Stimulated activated CD4-positive, alpha-beta T cell treated with anti-CD3 and anti-CD28 coated beads, Interleukin-15, amount 100 ng/mL, for 24 hours (primary cell): Measurements from ENCODE around the gene CFAP410.

Experiments
- DNase-seq: peaks from one replicate; pipeline ENCODE4 v3.0.0-alpha.2; 2020

The CFAP410 gene

DNA sequence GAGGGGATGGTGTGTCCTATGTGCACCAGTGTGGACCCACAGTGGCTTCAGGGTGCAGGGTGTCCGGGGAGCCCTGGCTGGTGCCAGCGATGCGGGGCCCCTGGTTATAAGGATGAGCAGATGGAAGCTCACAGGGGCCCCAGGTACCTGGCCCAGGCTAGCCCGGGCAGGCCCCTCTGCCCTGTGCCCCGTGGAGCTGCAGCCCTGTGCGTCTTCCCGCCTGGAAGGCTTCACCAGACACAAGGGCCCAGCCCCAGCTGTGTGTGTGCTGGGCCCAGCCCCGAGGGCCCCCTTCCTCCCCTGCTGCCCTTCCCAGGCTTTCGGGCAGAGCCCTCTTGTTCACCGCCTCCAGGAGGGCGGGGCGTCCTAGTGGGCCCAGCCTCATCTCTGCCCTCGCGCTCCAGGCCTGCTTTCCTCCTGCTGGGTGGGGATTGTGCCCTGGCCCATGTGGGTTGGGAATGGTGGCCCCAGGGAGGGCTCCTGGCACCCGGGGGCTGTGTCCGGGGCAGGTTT, 23.4 kb downstream of the CFAP410 start:
- DNase-seq = no peak

DNA sequence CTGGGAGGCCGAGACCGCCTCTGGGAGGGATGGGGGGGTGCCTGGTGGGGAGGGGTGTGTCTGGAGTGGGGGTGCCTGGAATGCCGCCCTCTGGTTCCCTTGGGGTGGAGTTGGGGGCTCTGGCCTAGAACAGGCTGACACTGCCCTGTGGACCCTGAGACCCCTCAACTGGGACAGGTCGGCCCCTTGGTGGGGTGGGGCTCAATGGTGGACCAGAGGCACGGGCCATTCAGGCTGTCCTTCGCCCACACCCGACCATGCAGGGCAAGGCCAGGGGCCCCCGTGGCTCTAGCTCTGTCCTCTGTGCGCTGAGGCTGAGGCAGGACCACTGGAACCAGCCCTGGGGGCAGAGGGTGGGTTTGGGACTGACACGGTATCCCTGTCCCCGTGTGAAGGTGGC, 24.6 kb downstream of the CFAP410 start:
- DNase-seq = no peak

DNA sequence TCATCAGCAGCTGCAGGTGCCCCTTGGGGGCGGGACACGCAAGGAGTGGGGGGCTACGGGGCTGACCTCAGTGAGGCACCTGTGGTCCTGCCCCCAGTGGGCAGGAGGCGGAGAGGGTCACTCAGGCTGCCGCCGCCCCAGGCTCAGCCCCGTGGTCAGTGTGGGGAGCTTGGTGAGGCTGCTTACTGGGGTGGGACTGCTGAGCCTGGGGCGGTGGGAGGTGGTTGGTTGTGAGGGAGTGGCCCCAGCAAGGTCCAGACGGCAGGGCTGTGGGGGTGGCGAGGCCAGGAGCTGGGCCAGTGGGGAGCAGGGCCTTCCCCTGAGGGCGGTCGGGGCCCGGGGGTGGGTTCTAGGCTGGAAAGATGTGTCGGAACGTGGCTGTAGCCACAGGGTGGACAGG, 25.1 kb downstream of the CFAP410 start:
- DNase-seq = no peak

DNA sequence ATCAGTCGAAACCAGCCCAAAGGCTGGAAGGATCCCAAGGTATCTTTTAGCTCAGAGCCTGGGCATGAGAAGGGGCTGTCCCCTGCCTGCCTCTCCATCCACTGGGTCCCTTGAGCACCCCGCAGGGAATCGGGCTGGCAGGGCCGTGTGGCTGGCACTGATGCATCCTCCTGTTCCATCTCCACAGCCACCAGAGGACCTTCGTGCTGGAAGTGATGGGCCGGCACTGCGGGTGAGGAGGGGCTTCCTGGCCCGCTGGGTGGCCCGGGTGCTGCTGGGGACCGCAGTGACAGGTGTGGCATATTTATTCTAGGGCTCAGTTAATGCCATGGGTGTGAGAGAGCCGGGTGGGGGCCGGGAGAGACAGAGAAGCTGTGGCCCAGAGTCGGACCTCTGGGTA, 25.7 kb downstream of the CFAP410 start:
- DNase-seq = no peak

DNA sequence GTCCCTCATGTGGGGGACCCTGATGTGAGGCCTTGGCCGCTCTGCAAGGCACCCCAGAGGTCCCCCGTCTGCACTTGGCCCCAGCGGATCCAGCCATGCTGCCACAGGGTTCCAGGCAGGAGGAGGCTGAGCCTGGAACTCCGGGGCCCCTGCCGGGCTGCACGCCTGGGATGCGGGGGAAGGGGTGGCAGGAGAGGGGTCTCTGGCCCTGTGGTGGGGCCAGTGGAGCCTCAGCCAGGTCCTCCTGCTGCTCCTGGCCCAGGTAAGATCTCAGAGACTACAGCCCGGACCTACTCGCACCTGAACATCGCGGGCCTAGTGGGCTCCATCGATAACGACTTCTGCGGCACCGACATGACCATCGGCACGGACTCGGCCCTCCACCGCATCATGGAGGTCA, 26.5 kb downstream of the CFAP410 start:
- DNase-seq = no peak

DNA sequence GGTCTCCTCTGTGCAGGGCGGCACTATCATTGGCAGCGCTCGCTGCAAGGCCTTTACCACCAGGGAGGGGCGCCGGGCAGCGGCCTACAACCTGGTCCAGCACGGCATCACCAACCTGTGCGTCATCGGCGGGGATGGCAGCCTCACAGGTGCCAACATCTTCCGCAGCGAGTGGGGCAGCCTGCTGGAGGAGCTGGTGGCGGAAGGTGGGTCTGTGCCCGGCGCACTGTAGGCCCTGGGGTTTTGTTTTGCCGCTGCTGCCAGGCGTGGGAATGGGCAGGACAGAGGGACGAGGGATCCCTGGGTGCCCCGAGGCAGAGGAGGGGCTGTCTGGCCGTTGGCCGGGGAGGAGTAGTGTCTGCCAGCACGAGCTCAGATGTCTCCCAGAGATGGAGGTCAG, 27.1 kb downstream of the CFAP410 start:
- DNase-seq = no peak

DNA sequence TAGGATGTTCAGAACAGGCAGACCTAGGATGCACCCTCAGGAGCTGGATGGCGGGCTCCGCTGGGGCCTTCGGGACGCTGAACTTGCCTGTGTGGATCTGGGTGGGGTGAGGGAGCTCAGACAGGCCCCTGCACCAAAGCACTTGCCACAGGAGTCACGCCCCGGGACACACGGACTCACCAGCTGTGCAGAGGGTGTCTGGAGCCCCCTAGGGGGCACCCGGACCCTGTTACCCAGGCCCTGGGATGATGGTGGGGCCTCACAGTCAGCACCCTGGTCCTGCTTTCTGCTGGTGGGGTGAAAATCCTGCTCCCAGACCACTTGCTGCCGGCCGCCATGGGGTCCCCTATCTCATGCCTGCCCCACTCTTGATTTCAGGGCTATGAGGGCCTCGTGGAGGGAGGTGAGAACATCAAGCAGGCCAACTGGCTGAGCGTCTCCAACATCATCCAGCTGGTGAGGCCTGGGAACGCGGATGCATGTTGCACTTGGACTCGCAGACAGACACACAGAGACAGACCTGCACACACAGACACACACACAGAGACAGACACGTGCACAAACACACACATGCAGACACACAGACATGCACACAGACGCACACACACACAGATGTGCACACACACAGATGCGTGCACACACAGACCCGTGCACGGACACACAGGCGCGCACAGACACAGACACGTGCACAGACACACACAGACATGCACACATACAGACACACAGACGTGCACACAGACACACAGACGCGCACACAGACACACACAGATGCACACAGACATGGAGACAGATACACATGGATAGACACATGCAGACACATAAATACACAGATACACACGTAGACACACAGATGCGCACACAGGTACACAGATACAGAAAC, 28.3 kb downstream of the CFAP410 start:
- DNase-seq = no peak

DNA sequence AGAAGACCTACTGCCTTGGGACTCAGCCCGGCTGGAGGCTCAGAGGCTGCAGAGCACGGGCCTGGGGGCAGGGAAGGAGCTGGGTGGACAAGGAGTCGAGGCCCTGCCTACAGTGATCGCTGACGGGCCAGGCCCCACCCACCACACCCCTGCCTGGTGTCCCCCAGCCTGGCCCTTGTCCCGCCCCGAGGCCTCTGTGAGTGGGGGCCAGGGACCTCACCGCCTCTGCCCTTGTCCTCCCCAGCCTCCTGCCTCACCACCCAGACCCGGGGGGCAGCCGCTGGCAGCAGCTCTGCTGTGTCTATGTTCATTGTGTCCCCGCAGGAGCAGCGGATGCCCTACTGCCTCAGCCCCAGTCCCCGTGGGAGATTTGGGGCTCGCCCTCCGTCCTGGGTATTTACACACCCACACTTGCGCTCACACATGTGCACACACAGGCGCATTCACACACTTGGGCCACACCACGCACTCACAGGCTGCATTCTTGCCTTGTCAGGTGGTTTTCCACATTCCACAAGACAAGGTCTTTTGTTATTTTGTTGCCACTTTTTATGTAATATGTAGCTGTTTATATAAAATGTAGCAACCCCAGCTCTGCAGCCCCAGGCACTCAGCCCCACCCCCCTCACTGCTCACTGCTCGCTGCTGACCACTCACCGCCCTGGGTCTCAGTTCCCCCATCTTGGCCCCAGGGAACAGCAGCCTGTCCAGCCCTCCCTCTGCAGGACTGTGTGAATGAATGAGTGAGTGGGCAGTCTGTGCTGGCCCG, 32.1 kb downstream of the CFAP410 start:
- DNase-seq = no peak

DNA sequence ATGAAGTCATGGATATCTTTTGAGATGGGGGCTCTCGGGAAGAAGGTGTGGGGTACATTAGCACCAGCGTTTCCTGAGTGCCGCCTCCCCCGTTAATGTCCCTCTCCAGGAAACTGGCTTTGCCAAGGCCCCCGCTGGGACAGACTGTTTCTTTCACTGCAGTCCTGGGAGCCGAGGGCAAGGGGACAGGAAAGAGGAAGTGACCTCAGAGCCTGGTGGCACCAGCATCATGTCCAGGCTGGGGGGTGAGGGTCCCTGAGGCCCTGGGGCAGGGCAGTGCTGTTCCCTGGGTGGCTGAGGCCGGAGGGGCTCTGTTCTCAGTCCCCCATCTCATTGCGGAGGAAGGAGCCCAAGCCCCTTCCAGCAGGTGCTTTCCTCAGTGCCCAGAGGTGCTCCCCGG, 33.5 kb downstream of the CFAP410 start:
- no peak for DNase-seq

DNA sequence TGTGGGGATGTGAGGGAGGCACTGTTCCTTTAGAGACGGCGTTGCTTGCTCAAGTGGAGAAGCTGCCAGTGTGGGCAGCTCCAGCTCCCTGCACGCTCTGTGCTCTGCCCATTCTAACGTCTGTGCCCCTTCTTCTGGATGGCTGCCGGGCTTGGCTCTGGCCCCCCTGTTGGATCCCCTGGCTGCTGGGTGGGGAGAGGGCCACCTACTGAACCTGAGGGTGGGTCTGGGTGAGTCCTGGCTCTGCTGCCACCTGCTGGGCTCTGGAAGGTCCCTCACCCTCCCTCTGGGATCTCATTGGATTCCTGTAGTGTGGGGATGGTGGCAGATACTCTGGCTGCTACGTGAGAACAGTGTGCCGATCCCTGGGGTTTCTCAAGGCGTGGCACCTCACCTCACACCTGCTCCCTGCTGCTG, 34.3 kb downstream of the CFAP410 start:
- peak; percentile 67 for DNase-seq

DNA sequence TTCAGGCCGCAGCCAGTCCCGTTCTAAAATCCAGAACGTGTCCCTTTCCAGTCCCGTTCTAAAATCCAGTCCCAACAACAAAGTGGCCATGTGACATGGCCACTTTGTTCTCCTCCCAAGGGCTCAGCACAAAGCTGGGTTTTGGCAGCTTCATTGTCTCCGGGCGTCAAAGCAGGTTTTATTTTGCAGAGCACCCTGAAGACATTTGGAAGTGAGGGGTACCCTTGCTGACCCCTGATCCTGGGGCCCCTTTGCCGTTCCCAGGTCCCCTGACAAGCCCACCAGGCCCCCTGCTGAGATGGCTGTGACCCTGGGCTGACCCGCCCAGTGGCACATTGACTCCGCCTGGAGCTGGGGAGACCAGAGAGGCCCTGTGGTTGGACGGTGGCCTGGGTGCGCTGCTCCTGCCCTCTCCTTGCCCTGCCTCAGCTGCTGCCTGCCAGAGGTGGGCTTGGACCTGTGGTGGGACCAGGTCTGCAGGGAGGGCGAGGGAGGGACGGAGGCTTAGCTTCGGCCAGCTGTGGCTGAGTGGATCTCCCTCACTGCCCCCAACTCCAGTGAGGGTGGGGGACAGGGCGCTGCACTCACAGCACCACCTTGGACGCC, 35.1 kb downstream of the CFAP410 start:
- no peak for DNase-seq

DNA sequence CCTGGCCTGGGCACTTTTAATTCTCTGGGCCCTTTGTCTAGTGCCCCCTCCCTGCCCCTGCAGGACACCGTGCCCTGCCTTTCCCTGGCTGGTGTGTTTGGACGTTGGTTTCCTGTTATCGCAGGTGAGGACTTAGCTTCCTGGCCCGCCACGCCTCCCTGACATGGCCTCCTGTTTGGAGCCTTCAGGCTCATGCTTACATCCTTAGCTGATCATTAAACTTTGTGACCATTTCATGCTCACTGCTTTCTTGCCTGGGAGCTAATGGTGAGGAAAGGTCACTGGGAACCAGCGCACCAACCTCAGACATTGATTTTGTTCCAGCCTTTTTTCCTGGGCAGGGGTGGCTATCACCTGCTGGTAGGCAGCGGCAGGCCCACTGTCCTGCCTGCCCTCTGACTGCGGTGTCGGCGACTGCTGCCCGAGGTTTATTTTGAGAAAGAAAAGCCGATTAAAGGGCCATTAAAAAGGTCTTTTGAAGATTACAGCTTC, 35.7 kb downstream of the CFAP410 start:
- DNase-seq = no peak

DNA sequence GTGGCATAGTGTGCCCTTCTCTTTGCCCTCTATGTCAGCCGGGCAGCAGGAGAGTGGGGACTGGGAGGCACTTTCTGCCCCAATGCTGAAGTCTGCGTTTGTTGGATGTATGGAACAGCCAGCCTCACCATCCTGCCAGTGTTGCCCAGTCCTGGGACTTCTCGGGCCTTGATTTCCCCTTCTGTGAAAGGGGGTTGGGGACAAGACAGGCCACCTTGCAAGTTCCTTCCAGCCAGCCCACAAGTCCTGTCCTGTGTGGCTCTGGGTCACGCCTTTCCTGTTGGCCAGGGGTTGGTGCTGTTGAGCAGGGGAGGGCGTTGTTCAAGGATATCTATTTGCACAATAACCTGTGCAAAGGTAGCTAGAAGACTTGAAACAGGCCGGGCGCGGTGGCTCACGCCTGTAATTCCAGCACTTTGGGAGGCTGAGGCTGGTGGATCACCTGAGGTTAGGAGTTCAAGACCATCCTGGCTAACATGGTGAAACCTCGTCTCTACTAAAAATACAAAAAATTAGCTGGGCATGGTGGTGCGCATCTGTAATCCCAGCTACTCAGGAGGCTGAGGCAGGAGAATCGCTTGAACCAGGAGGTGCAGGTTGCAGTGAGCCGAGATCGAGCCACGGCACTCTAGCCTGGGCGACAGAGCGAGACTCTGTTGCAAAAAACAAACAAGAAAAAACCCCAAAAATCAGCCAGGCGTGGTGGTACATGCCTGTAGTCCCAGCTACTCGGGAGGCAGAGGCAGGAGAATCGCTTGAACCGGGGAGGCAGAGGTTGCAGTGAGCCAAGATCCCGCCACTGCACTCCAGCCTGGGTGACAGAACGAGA, 36.4 kb downstream of the CFAP410 start:
- DNase-seq = peak; percentile 27

DNA sequence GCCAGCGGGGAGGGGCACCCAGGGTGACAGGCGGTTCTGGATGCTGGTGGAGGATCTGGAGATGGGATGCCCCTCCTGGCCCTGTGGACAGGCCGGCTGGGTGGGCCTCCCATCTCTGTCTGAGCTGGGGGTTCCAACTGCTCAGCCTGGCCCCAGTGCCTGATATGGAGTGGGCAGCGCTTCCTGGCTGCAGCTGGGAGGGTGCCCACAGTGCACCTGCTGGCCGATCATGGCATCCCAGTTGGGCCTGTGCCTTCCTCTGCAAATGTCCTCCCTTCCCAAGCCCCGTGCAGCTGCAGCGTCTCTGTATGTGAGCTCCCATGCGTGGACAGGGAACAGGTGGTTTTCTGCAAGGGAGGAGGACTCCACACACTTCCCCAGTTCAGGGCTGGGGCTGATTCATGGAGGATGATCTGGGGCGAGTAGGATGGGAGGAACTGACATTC, 37.2 kb downstream of the CFAP410 start:
- DNase-seq = no peak

DNA sequence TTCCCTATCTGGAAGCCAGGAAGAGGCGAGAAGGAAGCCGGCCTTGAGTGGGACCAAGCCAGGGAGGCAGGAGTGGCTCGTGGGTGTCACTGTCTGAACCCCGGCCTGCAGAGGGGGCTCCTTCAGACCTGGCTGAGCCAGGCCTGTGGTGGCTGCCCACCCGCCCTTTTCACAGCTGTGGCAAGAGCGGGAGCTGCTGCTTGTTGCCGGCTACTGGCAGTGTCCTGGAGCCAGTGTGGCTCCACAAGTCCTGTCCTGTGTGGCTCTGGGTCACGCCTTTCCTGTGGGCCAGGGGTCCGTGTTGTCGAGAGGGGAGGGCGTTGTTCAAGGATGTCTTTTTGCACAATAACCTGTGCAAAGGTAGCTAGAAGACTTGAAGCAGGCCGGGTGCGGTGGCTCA, 38.0 kb downstream of the CFAP410 start:
- DNase-seq = no peak

DNA sequence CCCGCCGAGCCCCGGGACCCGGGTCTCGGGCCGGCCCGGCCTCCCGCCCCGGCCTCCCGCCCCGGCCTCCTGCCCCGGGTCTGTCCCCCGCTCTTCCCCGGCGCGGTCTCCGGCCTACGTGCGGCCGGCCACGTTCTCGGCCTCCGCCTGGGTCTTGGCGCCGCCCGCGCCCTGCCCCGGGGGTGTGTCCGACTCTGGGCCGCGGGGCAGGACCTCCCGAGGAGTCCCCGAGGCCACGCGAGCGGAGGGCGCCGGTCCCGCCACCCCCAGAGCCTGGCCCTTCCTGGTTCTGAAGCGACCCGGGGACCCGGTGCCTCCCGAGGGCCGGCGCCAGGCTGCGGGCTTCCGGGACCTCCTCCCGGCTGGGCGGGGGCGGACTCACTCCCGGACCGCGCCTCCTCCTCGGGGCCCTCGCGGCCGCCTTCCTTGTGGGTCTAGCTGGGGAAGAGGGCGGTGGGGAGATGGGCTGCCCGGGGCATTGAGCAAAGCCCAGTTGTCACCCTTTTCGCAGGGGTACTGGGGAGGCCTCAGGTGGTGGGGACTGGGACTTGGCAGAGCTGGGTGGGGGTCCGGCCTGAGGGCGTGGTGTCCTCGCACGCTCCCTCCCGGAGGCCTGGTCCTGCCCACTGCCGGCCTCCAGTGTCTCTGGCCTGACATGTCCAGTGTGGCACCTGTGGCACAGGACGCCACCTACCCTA, 38.8 kb downstream of the CFAP410 start:
- peak; percentile 83 for DNase-seq

DNA sequence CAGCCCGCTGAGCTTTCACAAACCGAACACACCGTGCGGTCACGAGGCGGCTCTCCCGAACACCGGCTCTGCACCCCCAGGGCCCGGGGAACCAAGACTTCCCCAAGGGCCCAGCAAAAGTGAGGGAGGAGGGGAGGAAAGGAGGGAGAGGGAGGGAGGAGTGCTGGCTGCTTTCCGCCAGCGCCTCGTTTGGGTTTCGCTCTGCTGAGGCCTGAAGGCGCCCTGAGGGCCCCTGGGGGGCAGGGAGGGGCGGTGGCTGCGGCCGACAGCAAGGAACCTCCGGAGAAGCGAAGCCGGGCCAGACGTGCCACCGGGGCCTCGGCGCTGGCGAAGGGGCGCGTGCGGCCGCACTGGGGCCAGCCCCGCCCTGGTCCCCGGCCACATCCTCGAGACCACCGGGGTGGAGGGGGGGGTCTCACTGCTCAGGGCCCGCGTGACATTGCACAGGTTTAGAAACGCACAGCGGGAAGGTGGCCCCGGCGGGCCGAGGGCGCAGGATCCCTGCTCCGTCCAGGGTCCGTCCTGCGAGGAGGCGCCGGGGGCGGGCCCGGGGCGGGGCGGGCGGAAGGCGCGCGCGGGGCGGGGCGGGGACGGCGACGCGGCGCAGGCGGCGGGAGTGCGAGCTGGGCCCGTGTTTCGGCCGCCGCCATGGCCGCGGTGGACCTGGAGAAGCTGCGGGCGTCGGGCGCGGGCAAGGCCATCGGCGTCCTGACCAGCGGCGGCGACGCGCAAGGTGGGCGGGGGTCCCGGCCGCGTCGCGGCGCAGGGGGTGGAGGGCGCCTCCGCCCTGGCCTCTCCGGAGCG, 39.5 kb downstream of the CFAP410 start, which contains the start of gene PFKL:
TSS of gene PFKL (plus strand) at position 596 of the 804 bp plus-strand sequence. CDS start at position 649, 53 bp downstream.
- DNase-seq = peak; percentile 84

DNA sequence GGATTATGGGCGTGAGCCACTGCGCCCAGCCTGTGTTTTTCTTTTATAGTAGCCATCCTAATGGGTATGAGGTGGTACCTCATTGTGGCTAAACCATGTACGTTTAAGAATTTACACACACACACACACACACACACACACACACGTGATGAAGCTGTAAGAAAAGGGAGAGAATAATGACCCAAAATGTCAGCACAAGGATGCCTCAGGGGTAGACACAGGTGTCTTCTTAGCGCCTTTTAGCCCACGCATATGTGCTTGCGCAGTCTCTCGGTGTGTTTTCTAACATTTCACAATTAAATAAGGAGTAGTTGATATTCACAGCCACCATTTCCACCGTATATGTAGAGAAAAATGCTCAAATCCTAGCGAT, 40.1 kb downstream of the CFAP410 start:
- DNase-seq = peak; percentile 41

DNA sequence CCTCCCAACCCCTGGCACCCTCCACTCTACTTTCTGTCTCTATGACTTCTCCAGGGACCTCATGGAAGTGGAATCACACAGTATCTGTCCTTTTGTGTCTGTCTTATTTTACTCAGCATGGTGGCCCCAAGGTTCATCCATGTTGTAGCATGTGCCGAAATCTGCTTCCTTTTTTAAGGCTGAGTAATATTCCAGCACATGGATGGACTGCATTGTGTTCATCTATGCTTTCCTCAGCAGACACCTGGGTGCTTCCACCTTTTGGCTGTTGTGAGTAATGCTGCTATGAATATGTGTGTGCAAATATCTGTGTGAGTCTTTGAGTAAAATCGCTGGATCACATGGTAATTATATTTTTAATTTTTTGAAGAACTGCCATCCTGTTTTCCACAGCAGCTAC, 40.9 kb downstream of the CFAP410 start:
- DNase-seq = no peak

DNA sequence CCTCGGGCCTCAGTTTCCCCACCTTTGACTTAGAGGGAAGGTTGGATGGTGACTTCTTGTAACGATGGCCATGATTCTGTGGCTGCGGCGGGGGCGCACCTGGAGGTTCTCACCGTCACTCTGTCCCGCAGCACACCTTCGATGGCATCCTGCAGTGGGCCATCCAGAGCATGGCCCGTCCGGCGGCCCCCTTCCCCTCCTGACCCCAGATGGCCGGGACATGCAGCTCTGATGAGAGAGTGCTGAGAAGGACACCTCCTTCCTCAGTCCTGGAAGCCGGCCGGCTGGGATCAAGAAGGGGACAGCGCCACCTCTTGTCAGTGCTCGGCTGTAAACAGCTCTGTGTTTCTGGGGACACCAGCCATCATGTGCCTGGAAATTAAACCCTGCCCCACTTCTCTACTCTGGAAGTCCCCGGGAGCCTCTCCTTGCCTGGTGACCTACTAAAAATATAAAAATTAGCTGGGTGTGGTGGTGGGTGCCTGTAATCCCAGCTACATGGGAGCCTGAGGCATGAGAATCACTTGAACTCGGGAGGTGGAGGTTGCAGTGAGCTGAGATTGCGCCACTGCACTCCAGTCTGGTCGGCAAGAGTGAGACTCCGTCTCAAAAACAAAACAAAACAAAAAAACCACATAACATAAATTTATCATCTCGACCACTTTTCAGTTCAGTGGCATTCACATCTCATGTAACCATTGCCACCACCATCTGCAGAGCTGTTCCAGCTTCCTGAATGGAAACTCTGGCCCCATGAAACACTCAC, 41.5 kb downstream of the CFAP410 start:
- DNase-seq = peak; percentile 86
